ENCODE measurements around the gene RABL2B.

GRCh38 chr22:50733521-50734342, 49.7 kb downstream of the RABL2B start:
- TF ChIP-seq, protein P1, sequence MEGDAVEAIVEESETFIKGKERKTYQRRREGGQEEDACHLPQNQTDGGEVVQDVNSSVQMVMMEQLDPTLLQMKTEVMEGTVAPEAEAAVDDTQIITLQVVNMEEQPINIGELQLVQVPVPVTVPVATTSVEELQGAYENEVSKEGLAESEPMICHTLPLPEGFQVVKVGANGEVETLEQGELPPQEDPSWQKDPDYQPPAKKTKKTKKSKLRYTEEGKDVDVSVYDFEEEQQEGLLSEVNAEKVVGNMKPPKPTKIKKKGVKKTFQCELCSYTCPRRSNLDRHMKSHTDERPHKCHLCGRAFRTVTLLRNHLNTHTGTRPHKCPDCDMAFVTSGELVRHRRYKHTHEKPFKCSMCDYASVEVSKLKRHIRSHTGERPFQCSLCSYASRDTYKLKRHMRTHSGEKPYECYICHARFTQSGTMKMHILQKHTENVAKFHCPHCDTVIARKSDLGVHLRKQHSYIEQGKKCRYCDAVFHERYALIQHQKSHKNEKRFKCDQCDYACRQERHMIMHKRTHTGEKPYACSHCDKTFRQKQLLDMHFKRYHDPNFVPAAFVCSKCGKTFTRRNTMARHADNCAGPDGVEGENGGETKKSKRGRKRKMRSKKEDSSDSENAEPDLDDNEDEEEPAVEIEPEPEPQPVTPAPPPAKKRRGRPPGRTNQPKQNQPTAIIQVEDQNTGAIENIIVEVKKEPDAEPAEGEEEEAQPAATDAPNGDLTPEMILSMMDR (conservative IDR thresholded peaks at IDR 0.05; ENCODE audit: low read length), result no peak
- TF ChIP-seq EZH2phosphoT487 (IDR thresholded peaks at IDR 0.05; ENCODE audit: borderline replicate concordance, low read depth, low read length), result no peak
